ENCODE results near the gene ZNF160. TPM values are rescaled to one million over a fixed set of nuclear protein-coding genes. Genes with fewer than 3 reads are reported as not detected.

The ZNF160 gene
- total RNA-seq, 2 experiments from 2014 or later: 42.1 to 45.5 TPM

GRCh38 chr19:53068199-53068598 is 35.0 kb downstream of the ZNF160 start:
- peaks cover 44% of the 10 kb centered on the region for H3K36me3 ChIP-seq (ENCODE audit: insufficient read depth, low read length)
- no peak overlapping the region for H3K27ac ChIP-seq (ENCODE audit: low read depth in 1 of 2, low read length in 2 of 2)
- H3K4me3 ChIP-seq (ENCODE audit: low read length): no peak overlapping the region
- no peaks in the 10 kb centered on the region for H3K4me1 Mint-ChIP-seq (ENCODE audit: low read depth)
- H3K36me3 Mint-ChIP-seq (ENCODE audit: low read depth): peaks cover 93% of the 10 kb centered on the region
- intact Hi-C loops (cut with DNase I, micrococcal nuclease): no loop called here
- peaks cover 57 to 98% of the 10 kb centered on the region in 2 experiments for H3K9me3 ChIP-seq (ENCODE audit: control insufficient read depth in 1 of 2, insufficient read depth in 1 of 2, low read length in 2 of 2)
- no peaks in the 10 kb centered on the region for H3K27me3 Mint-ChIP-seq
- peaks cover 28% of the 10 kb centered on the region for H3K9me3 Mint-ChIP-seq
- H3K27me3 ChIP-seq (ENCODE audit: control insufficient read depth in 1 of 2, insufficient read depth in 2 of 2, low read length in 2 of 2): no peaks in the 10 kb centered on the region
- DNase-seq (no peak), ATAC-seq (ENCODE audit: poor library complexity) (no peak)
- TF ChIP-seq CTCF (IDR thresholded peaks at IDR 0.05): no peak
- CTCF ChIA-PET: no interaction called here
- POLR2A ChIA-PET: no interaction called here
- H3K4me1 ChIP-seq (ENCODE audit: insufficient read depth, low read length): no peaks in the 10 kb centered on the region
- H3K4me3 Mint-ChIP-seq: no peak overlapping the region
- no peak overlapping the region for H3K27ac Mint-ChIP-seq

- DNase-seq (no peak), ATAC-seq (ENCODE audit: poor library complexity) (no peak)
- Histone ChIP-seq H3K36me3 (ENCODE audit: insufficient read depth, low read length) (no peaks in the 10 kb centered on the region), H3K9me3 (ENCODE audit: control insufficient read depth in 1 of 2, insufficient read depth in 1 of 2, low read length in 2 of 2) (peaks cover 80 to 86% of the 10 kb centered on the region in 2 experiments), H3K27ac (ENCODE audit: low read depth in 1 of 2, low read length in 2 of 2) (no peak overlapping the region), H3K4me3 (ENCODE audit: low read length) (no peak overlapping the region), H3K4me1 (ENCODE audit: insufficient read depth, low read length) (peaks cover 4% of the 10 kb centered on the region), H3K27me3 (ENCODE audit: control insufficient read depth in 1 of 2, insufficient read depth in 2 of 2, low read length in 2 of 2) (peaks cover 8 to 11% of the 10 kb centered on the region in 2 experiments)
- TF ChIP-seq CTCF (IDR thresholded peaks at IDR 0.05): no peak
- Mint-ChIP-seq H3K4me3 (no peak overlapping the region), H3K36me3 (ENCODE audit: low read depth) (peaks cover 42% of the 10 kb centered on the region), H3K4me1 (ENCODE audit: low read depth) (no peaks in the 10 kb centered on the region), H3K9me3 (peaks cover 12% of the 10 kb centered on the region), H3K27ac (no peak overlapping the region), H3K27me3 (peaks cover 10% of the 10 kb centered on the region)
- ChIA-PET POLR2A (no interaction called here), CTCF (no interaction called here)
- intact Hi-C loops (cut with DNase I, micrococcal nuclease): no loop called here
Measured at GRCh38 chr19:53057904-53058580, 45.2 kb downstream of the ZNF160 start.

GRCh38 chr19:53055117-53055516 is 48.1 kb downstream of the ZNF160 start:
- Mint-ChIP-seq H3K27ac (no peak overlapping the region), H3K27me3 (peaks cover 10% of the 10 kb centered on the region), H3K36me3 (ENCODE audit: low read depth) (peaks cover 37% of the 10 kb centered on the region), H3K4me3 (no peak overlapping the region), H3K9me3 (peaks cover 15% of the 10 kb centered on the region), H3K4me1 (ENCODE audit: low read depth) (no peaks in the 10 kb centered on the region)
- intact Hi-C loops (cut with DNase I, micrococcal nuclease): no loop called here
- ATAC-seq (ENCODE audit: poor library complexity): no peak
- Histone ChIP-seq H3K9me3 (ENCODE audit: control insufficient read depth in 1 of 2, insufficient read depth in 1 of 2, low read length in 2 of 2) (peaks cover 59 to 84% of the 10 kb centered on the region in 2 experiments), H3K27ac (ENCODE audit: low read depth in 1 of 2, low read length in 2 of 2) (no peak overlapping the region), H3K27me3 (ENCODE audit: control insufficient read depth in 1 of 2, insufficient read depth in 2 of 2, low read length in 2 of 2) (peaks cover 8 to 11% of the 10 kb centered on the region in 2 experiments), H3K4me1 (ENCODE audit: insufficient read depth, low read length) (peaks cover 4% of the 10 kb centered on the region), H3K36me3 (ENCODE audit: insufficient read depth, low read length) (no peaks in the 10 kb centered on the region), H3K4me3 (ENCODE audit: low read length) (no peak overlapping the region)
- ChIA-PET CTCF (no interaction called here), POLR2A (no interaction called here)
- no peak for TF ChIP-seq CTCF (IDR thresholded peaks at IDR 0.05)
- no peak for DNase-seq
